HEK293 (cell line): Measurements from ENCODE around the gene LMO7.

Experiments used
- CTCF ChIA-PET: fragments of 350-600 bp; formaldehyde crosslinking; extraction: SDS; loops from one replicate; lab custom pipeline; 2021; ENCODE audit warnings: antibody characterized with exemption; lab: Yijun Ruan, JAX
- POLR2A ChIA-PET: fragments of 300-600 bp; formaldehyde crosslinking; extraction: SDS; loops from one replicate; lab custom pipeline; 2020; ENCODE audit warnings: antibody characterized with exemption, inconsistent platforms; lab: Yijun Ruan, JAX
- H3K27ac ChIP-seq: fragments of 200-500 bp; sonication (Bioruptor generic); 2 replicates; pipeline ENCODE4 v1.5.1; 2014; ENCODE audit warnings: low read depth, low read length, control low read depth, inconsistent platforms; ENCODE audit errors: extremely low read depth
- H3K36me3 ChIP-seq, 2 experiments: fragments of 200-500 bp in 1 of 2; sonication (Bioruptor generic) in 1 of 2; 1 replicate in 1 of 2; 2 replicates in 1 of 2; pipeline ENCODE4 v1.5.1; 2014 to 2017; ENCODE audit warnings: inconsistent platforms in 2 of 2, low read length in 2 of 2; ENCODE audit not compliant: control insufficient read depth in 2 of 2, insufficient read depth in 1 of 2
- H3K4me1 ChIP-seq: fragments of 200-500 bp; sonication (Bioruptor generic); 2 replicates; pipeline ENCODE4 v1.5.1; 2014; ENCODE audit warnings: mild to moderate bottlenecking, low read length, inconsistent platforms; ENCODE audit not compliant: control insufficient read depth, insufficient read depth
- H3K4me3 ChIP-seq: 2 replicates; pipeline ENCODE4 v1.5.1; 2011; ENCODE audit warnings: low read depth, mild to moderate bottlenecking, control low read depth, low read length, moderate library complexity
- H3K9me3 ChIP-seq: fragments of 200-500 bp; sonication (Bioruptor generic); 2 replicates; pipeline ENCODE4 v1.5.1; 2014; ENCODE audit warnings: low read depth, low read length, inconsistent platforms; ENCODE audit not compliant: control insufficient read depth, insufficient read depth
- BCL11B ChIP-seq: fragments of 450-650 bp; formaldehyde crosslinking; IDR thresholded peaks from 2 replicates; pipeline ENCODE4 v1.5.1; 2016; ENCODE audit warnings: low read depth, missing biosample characterization, missing genetic modification characterization
- HOXA7 ChIP-seq: sonication (generic); formaldehyde crosslinking; IDR thresholded peaks from 2 replicates; pipeline ENCODE4 v1.8.1; 2022; ENCODE audit warnings: missing genetic modification reagents, borderline replicate concordance
- MZF1 ChIP-seq: fragments of 450-650 bp; formaldehyde crosslinking; IDR thresholded peaks from 2 replicates; pipeline ENCODE4 v1.5.1; 2017; ENCODE audit warnings: missing biosample characterization, missing genetic modification characterization, borderline replicate concordance
- SCRT2 ChIP-seq: fragments of 450-650 bp; formaldehyde crosslinking; IDR thresholded peaks from 2 replicates; pipeline ENCODE4 v1.5.1; 2016; ENCODE audit warnings: missing biosample characterization, missing genetic modification characterization
- SP7 ChIP-seq: fragments of 450-650 bp; formaldehyde crosslinking; IDR thresholded peaks from 2 replicates; pipeline ENCODE4 v1.5.1; 2016; ENCODE audit warnings: missing biosample characterization, missing genetic modification characterization
- YY1 ChIP-seq: fragments of 450-650 bp; formaldehyde crosslinking; IDR thresholded peaks from 2 replicates; pipeline ENCODE4 v1.5.1; 2018; ENCODE audit warnings: missing biosample characterization, missing genetic modification characterization
- YY2 ChIP-seq: fragments of 450-650 bp; formaldehyde crosslinking; IDR thresholded peaks from 2 replicates; pipeline ENCODE4 v1.5.1; 2016; ENCODE audit warnings: missing biosample characterization, missing genetic modification characterization
- ZBTB17 ChIP-seq: fragments of 450-650 bp; formaldehyde crosslinking; IDR thresholded peaks from 2 replicates; pipeline ENCODE4 v1.5.1; 2016; ENCODE audit warnings: missing biosample characterization, missing genetic modification characterization
- ZBTB21 ChIP-seq: fragments of 450-650 bp; formaldehyde crosslinking; IDR thresholded peaks from 2 replicates; pipeline ENCODE4 v1.5.1; 2017; ENCODE audit warnings: missing biosample characterization, missing genetic modification characterization
- ZBTB48 ChIP-seq: fragments of 450-650 bp; formaldehyde crosslinking; IDR thresholded peaks from 2 replicates; pipeline ENCODE4 v1.5.1; 2016; ENCODE audit warnings: missing biosample characterization, missing genetic modification characterization
- ZFHX2 ChIP-seq: fragments of 450-650 bp; formaldehyde crosslinking; conservative IDR thresholded peaks from 2 replicates; pipeline ENCODE4 v1.5.1; 2016; ENCODE audit warnings: missing biosample characterization, missing genetic modification characterization
- ZNF140 ChIP-seq: fragments of 450-650 bp; formaldehyde crosslinking; IDR thresholded peaks from 2 replicates; pipeline ENCODE4 v1.5.1; 2016; ENCODE audit warnings: missing biosample characterization, missing genetic modification characterization
- ZNF169 ChIP-seq: fragments of 450-650 bp; formaldehyde crosslinking; IDR thresholded peaks from 2 replicates; pipeline ENCODE4 v1.5.1; 2016; ENCODE audit warnings: missing biosample characterization, missing genetic modification characterization
- ZNF223 ChIP-seq: fragments of 450-650 bp; formaldehyde crosslinking; IDR thresholded peaks from 2 replicates; pipeline ENCODE4 v1.5.1; 2016; ENCODE audit warnings: missing biosample characterization, missing genetic modification characterization
- ZNF266 ChIP-seq: fragments of 450-650 bp; formaldehyde crosslinking; IDR thresholded peaks from 2 replicates; pipeline ENCODE4 v1.5.1; 2016; ENCODE audit warnings: missing biosample characterization, missing genetic modification characterization, low read depth
- ZNF335 ChIP-seq: fragments of 450-650 bp; formaldehyde crosslinking; conservative IDR thresholded peaks from 2 replicates; pipeline ENCODE4 v1.5.1; 2016; ENCODE audit warnings: missing biosample characterization, missing genetic modification characterization
- ZNF341 ChIP-seq: fragments of 450-650 bp; formaldehyde crosslinking; IDR thresholded peaks from 2 replicates; pipeline ENCODE4; 2016; ENCODE audit warnings: low read depth, missing biosample characterization, missing genetic modification characterization
- ZNF530 ChIP-seq: fragments of 450-650 bp; formaldehyde crosslinking; IDR thresholded peaks from 2 replicates; pipeline ENCODE4 v1.5.1; 2016; ENCODE audit warnings: low read depth, missing biosample characterization, missing genetic modification characterization
- ZNF555 ChIP-seq: fragments of 450-650 bp; formaldehyde crosslinking; conservative IDR thresholded peaks from 2 replicates; pipeline ENCODE4 v1.5.1; 2017; ENCODE audit warnings: missing biosample characterization, mild to moderate bottlenecking, missing genetic modification characterization, inconsistent platforms
- ZNF585B ChIP-seq: fragments of 450-650 bp; formaldehyde crosslinking; IDR thresholded peaks from 2 replicates; pipeline ENCODE4 v1.5.1; 2016; ENCODE audit warnings: missing biosample characterization, missing genetic modification characterization
- ZNF639 ChIP-seq: fragments of 450-650 bp; formaldehyde crosslinking; IDR thresholded peaks from 2 replicates; pipeline ENCODE4 v1.5.1; 2016; ENCODE audit warnings: missing biosample characterization, missing genetic modification characterization
- ZNF660 ChIP-seq: fragments of 450-650 bp; IDR thresholded peaks from 2 replicates; pipeline ENCODE4 v1.5.1; 2018; ENCODE audit warnings: missing biosample characterization, mild to moderate bottlenecking, missing genetic modification characterization
- ZNF664 ChIP-seq: fragments of 450-650 bp; formaldehyde crosslinking; IDR thresholded peaks from 2 replicates; pipeline ENCODE4 v1.5.1; 2016; ENCODE audit warnings: missing biosample characterization, missing genetic modification characterization
- ZNF692 ChIP-seq: fragments of 450-650 bp; formaldehyde crosslinking; IDR thresholded peaks from 2 replicates; pipeline ENCODE4 v1.5.1; 2016; ENCODE audit warnings: missing biosample characterization, missing genetic modification characterization
- ZNF701 ChIP-seq: fragments of 450-650 bp; formaldehyde crosslinking; IDR thresholded peaks from 2 replicates; pipeline ENCODE4 v1.5.1; 2016; ENCODE audit warnings: missing biosample characterization, missing genetic modification characterization
- ZNF768 ChIP-seq: fragments of 450-650 bp; formaldehyde crosslinking; IDR thresholded peaks from 2 replicates; pipeline ENCODE4 v1.5.1; 2018; ENCODE audit warnings: missing biosample characterization, mild to moderate bottlenecking, missing genetic modification characterization
- ZNF776 ChIP-seq: fragments of 450-650 bp; formaldehyde crosslinking; IDR thresholded peaks from 2 replicates; pipeline ENCODE4 v1.5.0; 2017; ENCODE audit warnings: missing biosample characterization, missing genetic modification characterization, borderline replicate concordance
- ZNF837 ChIP-seq: fragments of 450-650 bp; formaldehyde crosslinking; IDR thresholded peaks from 2 replicates; pipeline ENCODE4 v1.5.1; 2016; ENCODE audit warnings: missing biosample characterization, missing genetic modification characterization

Gene LMO7

DNA sequence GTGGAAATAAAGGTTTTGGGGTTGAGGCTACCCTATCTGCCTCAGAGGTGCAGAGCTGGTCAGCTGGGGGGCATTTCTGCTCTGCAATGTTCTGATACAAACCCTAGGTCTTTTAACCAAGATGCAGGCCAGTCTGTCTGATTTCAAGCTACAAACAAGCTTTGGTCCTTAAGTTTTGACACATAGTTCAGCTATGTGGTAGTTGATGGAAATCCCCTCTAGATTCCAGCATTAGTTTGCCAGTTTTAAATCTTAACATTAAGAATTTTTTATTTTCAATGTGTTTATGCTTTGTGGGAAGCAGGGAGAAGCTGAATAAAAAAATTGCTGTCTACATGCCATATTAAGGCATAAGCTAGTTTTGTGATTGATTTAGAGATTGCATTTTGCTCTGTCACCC lies 225.7 kb downstream of the LMO7 start (continued):
- TF ChIP-seq ZNF140 (tag by site-specific recombination) (no peak), ZNF223 (tag by site-specific recombination) (no peak), ZNF692 (no peak), SP7 (no peak)

DNA sequence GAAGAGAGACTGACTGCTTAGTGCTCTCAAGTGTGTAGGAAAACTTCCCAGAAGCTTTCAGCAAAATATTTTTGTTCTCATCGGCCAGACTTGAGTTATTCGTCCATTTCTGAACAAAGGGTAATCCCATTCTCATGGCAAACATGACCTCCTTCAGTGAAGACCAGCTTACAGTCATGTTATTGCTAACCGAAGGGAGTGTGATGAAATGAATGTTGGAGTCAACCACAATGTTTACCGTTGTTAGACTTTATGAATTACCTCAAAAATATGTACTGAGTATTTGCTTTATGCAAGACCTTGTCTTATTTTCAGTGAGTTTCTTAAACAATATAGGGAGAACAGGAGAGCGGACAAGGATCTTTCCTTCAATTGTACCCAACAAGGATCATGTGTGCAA lies 228.6 kb downstream of the LMO7 start:
- no peaks in the 10 kb centered on the region for H3K4me1 ChIP-seq
- no peak overlapping the region for H3K27ac ChIP-seq
- no peaks in the 10 kb centered on the region for H3K9me3 ChIP-seq
- POLR2A ChIA-PET, result no interaction called here
- no peak overlapping the region for H3K4me3 ChIP-seq
- CTCF ChIA-PET, result interaction anchor here (1.6 kb wide), 1 partner anchor 177 kb away, joined by 4 read pairs; no protein-coding TSS in a partner anchor
- TF ChIP-seq ZNF341 (tag by site-specific recombination), result no peak
- no peak for TF ChIP-seq ZFHX2 (tag by site-specific recombination)
- TF ChIP-seq ZNF266, result no peak
- no peak for TF ChIP-seq ZBTB21 (tag by site-specific recombination)
- no peak for TF ChIP-seq ZNF701
- TF ChIP-seq ZNF555 (tag by site-specific recombination), result no peak
- no peak for TF ChIP-seq MZF1 (tag by site-specific recombination)
- no peak for TF ChIP-seq ZNF664 (tag by site-specific recombination)
- TF ChIP-seq ZBTB48 (tag by site-specific recombination), result no peak
- TF ChIP-seq ZNF837 (tag by site-specific recombination), result no peak
- no peak for TF ChIP-seq ZNF585B (tag by site-specific recombination)
- TF ChIP-seq ZNF639 (tag by site-specific recombination), result no peak
- TF ChIP-seq ZNF768 (tag by site-specific recombination), result no peak
- no peak for TF ChIP-seq BCL11B
- TF ChIP-seq YY1 (tag by site-specific recombination), result no peak
- TF ChIP-seq YY2 (tag by site-specific recombination), result no peak
- no peak for TF ChIP-seq SCRT2 (tag by site-specific recombination)
- no peak for TF ChIP-seq ZNF335 (tag by site-specific recombination)
- no peak for TF ChIP-seq ZNF660
- no peak for TF ChIP-seq HOXA7 (CRISPR knock-in tag)
- TF ChIP-seq, all 188 proteins: peak for 0
- H3K36me3 ChIP-seq, result no peaks in the 10 kb centered on the region

DNA sequence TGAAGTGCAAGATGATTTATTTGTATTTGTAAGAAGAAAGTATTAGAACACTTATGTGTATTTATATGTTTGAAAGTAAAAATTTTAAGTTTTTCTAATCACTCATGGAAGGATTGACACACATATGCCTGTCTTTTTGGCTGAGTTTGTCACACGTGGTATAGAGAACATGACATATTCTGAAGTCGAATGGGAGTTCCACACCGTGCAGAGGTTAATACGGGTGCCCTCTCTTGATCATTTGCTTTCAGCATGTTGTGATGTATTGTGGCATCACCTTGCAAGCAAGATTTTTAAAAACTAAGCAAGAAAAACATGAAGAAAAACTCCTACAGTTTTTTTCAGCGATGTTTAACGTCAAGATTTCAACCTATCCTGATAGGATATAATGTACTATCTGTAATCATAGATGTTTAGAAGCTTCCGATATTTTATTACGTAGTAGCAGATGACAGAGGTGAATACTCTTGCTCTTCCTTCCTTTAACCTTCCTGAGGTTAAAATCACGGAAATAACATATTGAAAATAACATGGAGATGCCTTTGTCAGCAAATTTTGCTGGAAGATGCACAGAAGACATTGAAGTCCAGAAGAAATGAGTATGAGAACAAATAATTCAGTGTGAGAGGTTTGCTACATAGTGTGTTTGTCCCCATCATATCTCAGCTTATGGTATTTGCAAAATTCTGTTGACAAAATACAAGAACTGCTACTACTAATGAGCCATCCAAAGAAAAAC lies 231.4 kb downstream of the LMO7 start:
- Histone ChIP-seq H3K4me3 (no peak overlapping the region), H3K36me3 (no peaks in the 10 kb centered on the region), H3K27ac (no peak overlapping the region), H3K9me3 (no peaks in the 10 kb centered on the region), H3K4me1 (no peaks in the 10 kb centered on the region)
- ChIA-PET CTCF (interaction anchor here (0.8 to 4.8 kb wide), 4 partner anchors 14 to 606 kb away, joined by 5 to 49 read pairs (median 22); no protein-coding TSS in a partner anchor), POLR2A (no interaction called here)
- TF ChIP-seq ZBTB17 (tag by site-specific recombination) (no peak), ZNF776 (no peak), ZNF169 (tag by site-specific recombination) (no peak), ZNF530 (tag by site-specific recombination) (no peak)
